Lung (tissue), 12 donors: ENCODE data around the gene CENPX. TPM values are rescaled to one million over a fixed set of nuclear protein-coding genes. Genes with fewer than 3 reads are reported as not detected.

Source experiments
- ATAC-seq: fragments of 200-7000 bp; cut with Tn5 transposase; one replicate; pipeline ENCODE4 v1.9.1; 2020; ENCODE audit warnings: moderate number of reproducible peaks; ENCODE audit not compliant: insufficient read depth, low FRiP score
- DNase-seq, 3 donors: peaks; one replicate each; pipeline ENCODE4 v3.0.0-alpha.2; 2013 to 2017
- H3K27ac ChIP-seq, 2 donors: one replicate each; pipeline ENCODE4 v1.5.1; 2013; ENCODE audit warnings: mild to moderate bottlenecking in 2 of 2, moderate library complexity in 2 of 2, control low read depth in 1 of 2, inconsistent platforms in 1 of 2, low read depth in 1 of 2, low read length in 1 of 2
- H3K27me3 ChIP-seq, 3 donors: one replicate each; pipeline ENCODE4 v1.5.1; 2013; ENCODE audit warnings: low read length in 2 of 3; ENCODE audit not compliant: control insufficient read depth in 3 of 3, insufficient read depth in 3 of 3
- H3K36me3 ChIP-seq, 4 donors: one replicate each; pipeline ENCODE4 v1.5.1; 2013; ENCODE audit warnings: low read length in 4 of 4, mild to moderate bottlenecking in 1 of 4, moderate library complexity in 1 of 4; ENCODE audit not compliant: control insufficient read depth in 4 of 4, insufficient read depth in 4 of 4
- H3K4me1 ChIP-seq, 5 donors: one replicate each; pipeline ENCODE4 v1.5.1; 2013; ENCODE audit warnings: low read length in 5 of 5, mild to moderate bottlenecking in 2 of 5, moderate library complexity in 1 of 5; ENCODE audit not compliant: control insufficient read depth in 5 of 5, insufficient read depth in 5 of 5
- H3K4me3 ChIP-seq: one replicate; pipeline ENCODE4 v1.5.1; 2013; ENCODE audit warnings: mild to moderate bottlenecking, control low read depth, moderate library complexity
- H3K9ac ChIP-seq, 2 donors: one replicate each; pipeline ENCODE4 v1.5.1; 2013; ENCODE audit warnings: low read length in 2 of 2, control low read depth in 1 of 2; ENCODE audit not compliant: insufficient read depth in 1 of 2
- H3K9me3 ChIP-seq, 4 donors: one replicate each; pipeline ENCODE4 v1.5.1; 2013; ENCODE audit warnings: low read length in 3 of 4, mild to moderate bottlenecking in 1 of 4, moderate library complexity in 1 of 4; ENCODE audit not compliant: control insufficient read depth in 4 of 4, insufficient read depth in 3 of 4
- WGBS, 2 donors: extraction: QIAGEN DNeasy Blood & Tissue Kit; methylation state at CpG; one replicate each; pipeline ENCODE4 v1.1.7; 2013; 5-methylcytosine and 5-hydroxymethylcytosine counted together
- polyA plus RNA-seq, 2 donors: library from polyadenylated mRNA; stranded (reverse); fragments of 200-250 nt; gene quantifications; one replicate each; pipeline ENCODE4 v1.2.1, GENCODE V29; 2013
- total RNA-seq, 2 donors: library from RNA; depleted of rRNA in 1 of 2; stranded (reverse); fragments of >200 nt in 1 of 2; gene quantifications; one replicate each; pipeline ENCODE4 v1.2.1, GENCODE V29; 2014 to 2021
- TF ChIP-seq, protein P1 (sequence below): IDR thresholded peaks from 2 replicates; pipeline ENCODE4 v1.5.1; 2012; ENCODE audit warnings: mild to moderate bottlenecking; ENCODE audit errors: control extremely low read depth, extremely low read depth
- donor health status: control.
- donor health status: control.
- donor health status: Bipolar disorder and iron deficiency.
- donor health status: healthy.
- donor health status: DM: yes; HTN: yes; CAD: no.

CENPX gene
- total and polyA plus RNA-seq, 4 donors = 21.5 to 121 (median 101) TPM

DNA sequence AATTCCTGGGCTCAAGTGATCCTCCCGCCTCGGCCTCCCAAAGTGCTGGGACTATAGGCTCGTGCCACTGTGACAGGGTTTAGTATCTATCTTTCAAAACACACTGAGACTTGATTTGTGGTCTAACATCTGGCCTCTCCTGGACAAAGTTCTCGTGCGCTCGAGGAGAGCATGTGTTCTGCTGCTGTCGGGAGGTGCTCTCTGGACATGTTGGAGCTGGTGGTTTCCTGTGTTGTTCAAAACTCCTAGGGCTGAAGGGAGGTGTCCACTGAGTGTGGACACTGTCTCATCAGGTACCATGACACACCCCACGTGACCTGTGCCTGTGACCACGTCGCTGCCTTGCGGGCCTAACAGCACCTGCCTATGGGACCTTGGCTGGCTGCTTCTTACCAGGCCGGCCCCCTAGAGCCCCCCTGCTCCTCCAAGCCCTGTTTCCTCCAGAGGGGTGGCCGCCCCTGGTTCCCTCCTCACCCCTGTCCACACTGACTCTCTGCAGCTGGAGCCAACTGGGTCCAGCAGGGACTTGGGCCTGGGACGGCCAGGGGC lies 23.3 kb upstream of the CENPX start:
- TF ChIP-seq, protein P1, sequence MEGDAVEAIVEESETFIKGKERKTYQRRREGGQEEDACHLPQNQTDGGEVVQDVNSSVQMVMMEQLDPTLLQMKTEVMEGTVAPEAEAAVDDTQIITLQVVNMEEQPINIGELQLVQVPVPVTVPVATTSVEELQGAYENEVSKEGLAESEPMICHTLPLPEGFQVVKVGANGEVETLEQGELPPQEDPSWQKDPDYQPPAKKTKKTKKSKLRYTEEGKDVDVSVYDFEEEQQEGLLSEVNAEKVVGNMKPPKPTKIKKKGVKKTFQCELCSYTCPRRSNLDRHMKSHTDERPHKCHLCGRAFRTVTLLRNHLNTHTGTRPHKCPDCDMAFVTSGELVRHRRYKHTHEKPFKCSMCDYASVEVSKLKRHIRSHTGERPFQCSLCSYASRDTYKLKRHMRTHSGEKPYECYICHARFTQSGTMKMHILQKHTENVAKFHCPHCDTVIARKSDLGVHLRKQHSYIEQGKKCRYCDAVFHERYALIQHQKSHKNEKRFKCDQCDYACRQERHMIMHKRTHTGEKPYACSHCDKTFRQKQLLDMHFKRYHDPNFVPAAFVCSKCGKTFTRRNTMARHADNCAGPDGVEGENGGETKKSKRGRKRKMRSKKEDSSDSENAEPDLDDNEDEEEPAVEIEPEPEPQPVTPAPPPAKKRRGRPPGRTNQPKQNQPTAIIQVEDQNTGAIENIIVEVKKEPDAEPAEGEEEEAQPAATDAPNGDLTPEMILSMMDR = no peak
- peaks cover 0 to 10% (median 4%) of the 10 kb centered on the region in 5 donors for H3K4me1 ChIP-seq
- H3K36me3 ChIP-seq = peaks cover 0 to 25% (median 4%) of the 10 kb centered on the region in 4 donors
- no peaks in the 10 kb centered on the region for H3K27me3 ChIP-seq
- H3K4me3 ChIP-seq = no peak overlapping the region
- H3K9me3 ChIP-seq = no peaks in the 10 kb centered on the region
- no peak overlapping the region for H3K27ac ChIP-seq
- H3K9ac ChIP-seq = no peak overlapping the region
- WGBS, 2 donors = 83 to 86% methylated on average over 14 of the region's 14 CpGs
- DNase-seq (no peak), ATAC-seq (no peak)

DNA sequence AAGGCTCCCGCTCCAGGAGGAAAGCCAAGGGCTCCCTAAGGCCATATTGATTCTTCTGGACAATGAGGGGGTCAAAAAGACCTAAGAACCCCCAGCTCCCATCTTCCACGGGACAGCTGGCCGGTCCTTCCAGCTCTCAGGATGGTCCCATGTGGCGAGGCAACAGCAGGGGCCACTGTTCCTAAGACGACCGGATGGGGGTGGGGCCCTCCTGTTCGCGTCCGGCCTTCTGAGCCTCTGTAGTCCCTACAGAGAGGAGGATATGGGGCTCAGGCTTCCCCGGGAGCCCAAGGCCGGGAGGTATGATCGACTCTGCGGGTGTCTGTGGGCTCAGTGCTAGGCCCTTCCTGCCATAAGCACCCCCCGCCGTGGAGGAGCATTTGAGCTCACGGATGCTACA lies 20.8 kb upstream of the CENPX start:
- H3K27ac ChIP-seq = no peak overlapping the region
- WGBS, 2 donors = 75 to 85% methylated on average over 16 of the region's 16 CpGs
- no peak overlapping the region for H3K9ac ChIP-seq
- H3K36me3 ChIP-seq = peaks cover 0 to 15% (median 2%) of the 10 kb centered on the region in 4 donors
- no peaks in the 10 kb centered on the region for H3K4me1 ChIP-seq
- no peaks in the 10 kb centered on the region for H3K9me3 ChIP-seq
- H3K27me3 ChIP-seq = no peaks in the 10 kb centered on the region
- TF ChIP-seq, protein P1 = no peak
- H3K4me3 ChIP-seq = no peak overlapping the region
- no peak for DNase-seq
- ATAC-seq = no peak

DNA sequence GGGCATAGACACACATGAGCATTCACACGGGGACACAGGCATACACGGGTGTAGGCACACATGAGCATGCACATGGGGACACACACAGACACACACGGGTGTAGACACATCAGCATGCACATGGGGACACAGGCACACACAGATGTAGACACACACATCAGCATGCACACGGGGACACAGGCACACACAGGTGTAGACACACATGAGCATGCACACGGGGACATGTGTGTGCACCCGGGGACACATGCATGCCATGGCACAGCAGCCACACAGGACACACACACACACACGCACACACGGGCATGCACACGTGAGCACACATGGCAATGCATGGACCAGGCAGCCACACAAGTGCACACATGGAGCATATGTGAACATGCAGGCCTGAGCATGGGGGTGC lies 20.0 kb upstream of the CENPX start:
- ATAC-seq = no peak
- TF ChIP-seq, protein P1 = no peak

More for the DNA sequence above, 20.0 kb upstream of the CENPX start:
- Histone ChIP-seq H3K4me1 (peaks cover 0 to 4% (median 0%) of the 10 kb centered on the region in 5 donors), H3K9me3 (no peaks in the 10 kb centered on the region), H3K9ac (no peak overlapping the region), H3K27me3 (no peaks in the 10 kb centered on the region), H3K27ac (no peak overlapping the region), H3K36me3 (peaks cover 0 to 9% (median 2%) of the 10 kb centered on the region in 4 donors), H3K4me3 (no peak overlapping the region)
- DNase-seq = no peak
- WGBS, 2 donors = 88 to 94% methylated on average over 9 of the region's 9 CpGs
